ENCODE results near the gene ANKRD26.
A peak's percentile ranks its signal among the peaks of the same experiment; 100 is the strongest.

The ANKRD26 gene

GRCh38 chr10:27019827-27020226, 80.5 kb downstream of the ANKRD26 start:
- no peak for DNase-seq

- DNase-seq = no peak
Observed at GRCh38 chr10:26997610-26998009, 102.7 kb downstream of the ANKRD26 start.

GRCh38 chr10:26994743-26995142, 105.6 kb downstream of the ANKRD26 start:
- DNase-seq = no peak

GRCh38 chr10:26987851-26988250, 112.4 kb downstream of the ANKRD26 start:
- no peak for DNase-seq

- DNase-seq = no peak
Observed at GRCh38 chr10:26983156-26983555, 117.1 kb downstream of the ANKRD26 start.

- DNase-seq = no peak
Observed at GRCh38 chr10:26982058-26982457, 118.2 kb downstream of the ANKRD26 start.

- DNase-seq = no peak
Observed at GRCh38 chr10:26981232-26981824, 119.0 kb downstream of the ANKRD26 start.

GRCh38 chr10:26978519-26978918, 121.8 kb downstream of the ANKRD26 start:
- no peak for DNase-seq

GRCh38 chr10:26977635-26978034, 122.7 kb downstream of the ANKRD26 start:
- peak in 2 of 3 experiments; percentile 21 to 59 for DNase-seq

- no peak for DNase-seq
Observed at GRCh38 chr10:26970667-26971066, 129.6 kb downstream of the ANKRD26 start.

- DNase-seq = no peak
Observed at GRCh38 chr10:26969145-26969926, 131.0 kb downstream of the ANKRD26 start.

- DNase-seq = no peak
Observed at GRCh38 chr10:26962835-26963234, 137.5 kb downstream of the ANKRD26 start.

- no peak for DNase-seq
Observed at GRCh38 chr10:26960308-26960707, 140.0 kb downstream of the ANKRD26 start.

GRCh38 chr10:26959841-26960240, 140.5 kb downstream of the ANKRD26 start:
- DNase-seq = no peak
